Brain microvascular endothelial cell (primary cell): Measurements from ENCODE around the gene XXYLT1.

Experiments used
- DNase-seq: peaks from one replicate; pipeline ENCODE4 v3.0.0-alpha.2; 2020
- H3K27ac ChIP-seq: fragments of 250-450 bp; sonication (Bioruptor Pico); 2 replicates; pipeline ENCODE4 v1.5.1; 2020; ENCODE audit warnings: mild to moderate bottlenecking, moderate library complexity
- H3K27me3 ChIP-seq: fragments of 250-450 bp; sonication (Bioruptor Pico); replicated peaks from 2 replicates; pipeline ENCODE4 v1.5.1; 2020; ENCODE audit warnings: mild to moderate bottlenecking
- H3K36me3 ChIP-seq: fragments of 250-450 bp; sonication (Bioruptor Pico); replicated peaks from 2 replicates; pipeline ENCODE4 v1.5.1; 2020; ENCODE audit warnings: mild to moderate bottlenecking
- H3K4me3 ChIP-seq: 2 replicates; pipeline ENCODE4 v1.5.1; 2011; ENCODE audit warnings: low read depth, mild to moderate bottlenecking, control low read depth, low read length, moderate library complexity
- CTCF ChIP-seq: IDR thresholded peaks from 2 replicates; pipeline ENCODE4 v1.5.1; 2011; ENCODE audit warnings: low read depth, mild to moderate bottlenecking, moderate library complexity, low read length, control low read depth, inconsistent platforms; ENCODE audit errors: missing control alignments
- in situ Hi-C: cut with HindIII; loops from 2 replicates; pipeline ENCODE4 v1.10.0; 2017; ENCODE audit warnings: low sequenced_read_pairs, low pct_ligation_motif_present

Gene XXYLT1

GRCh38 chr3:195071916-195072820 is 198.8 kb downstream of the XXYLT1 start:
- DNase-seq: no peak
- TF ChIP-seq CTCF: no peak
- H3K4me3 ChIP-seq: no peak overlapping the region
- no peaks in the 10 kb centered on the region for H3K27me3 ChIP-seq
- in situ Hi-C loops: no loop called here
- H3K27ac ChIP-seq: no peak overlapping the region
- H3K36me3 ChIP-seq: peaks cover 5% of the 10 kb centered on the region

GRCh38 chr3:195071011-195071728 is 199.8 kb downstream of the XXYLT1 start:
- no peaks in the 10 kb centered on the region for H3K27me3 ChIP-seq
- H3K27ac ChIP-seq: no peak overlapping the region
- no peak for DNase-seq
- no peak for TF ChIP-seq CTCF
- no peak overlapping the region for H3K4me3 ChIP-seq
- H3K36me3 ChIP-seq: peaks cover 5% of the 10 kb centered on the region
- in situ Hi-C loops: no loop called here

DNA sequence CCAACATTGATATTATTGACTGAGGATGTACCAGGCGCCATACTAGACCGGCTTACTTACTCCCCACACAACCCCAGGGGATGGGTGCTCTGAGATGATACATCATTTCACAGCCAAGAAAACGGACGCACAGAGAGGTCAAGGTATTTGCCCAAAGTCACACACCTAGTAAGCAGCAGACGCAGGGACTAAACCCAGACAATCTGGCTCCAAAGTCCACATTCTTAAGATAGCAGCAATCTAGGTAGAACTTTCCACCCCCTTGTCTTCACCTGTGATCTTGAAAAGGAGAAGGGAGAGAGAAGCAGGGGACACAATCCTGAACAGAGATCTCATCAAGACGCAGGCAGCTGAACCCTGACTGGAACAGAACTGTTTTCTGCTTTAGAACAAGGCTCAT is 200.6 kb downstream of the XXYLT1 start:
- Histone ChIP-seq H3K36me3 (peaks cover 5% of the 10 kb centered on the region), H3K27me3 (no peaks in the 10 kb centered on the region), H3K4me3 (no peak overlapping the region), H3K27ac (no peak overlapping the region)
- TF ChIP-seq CTCF: no peak
- no peak for DNase-seq
- in situ Hi-C loops: no loop called here

DNA sequence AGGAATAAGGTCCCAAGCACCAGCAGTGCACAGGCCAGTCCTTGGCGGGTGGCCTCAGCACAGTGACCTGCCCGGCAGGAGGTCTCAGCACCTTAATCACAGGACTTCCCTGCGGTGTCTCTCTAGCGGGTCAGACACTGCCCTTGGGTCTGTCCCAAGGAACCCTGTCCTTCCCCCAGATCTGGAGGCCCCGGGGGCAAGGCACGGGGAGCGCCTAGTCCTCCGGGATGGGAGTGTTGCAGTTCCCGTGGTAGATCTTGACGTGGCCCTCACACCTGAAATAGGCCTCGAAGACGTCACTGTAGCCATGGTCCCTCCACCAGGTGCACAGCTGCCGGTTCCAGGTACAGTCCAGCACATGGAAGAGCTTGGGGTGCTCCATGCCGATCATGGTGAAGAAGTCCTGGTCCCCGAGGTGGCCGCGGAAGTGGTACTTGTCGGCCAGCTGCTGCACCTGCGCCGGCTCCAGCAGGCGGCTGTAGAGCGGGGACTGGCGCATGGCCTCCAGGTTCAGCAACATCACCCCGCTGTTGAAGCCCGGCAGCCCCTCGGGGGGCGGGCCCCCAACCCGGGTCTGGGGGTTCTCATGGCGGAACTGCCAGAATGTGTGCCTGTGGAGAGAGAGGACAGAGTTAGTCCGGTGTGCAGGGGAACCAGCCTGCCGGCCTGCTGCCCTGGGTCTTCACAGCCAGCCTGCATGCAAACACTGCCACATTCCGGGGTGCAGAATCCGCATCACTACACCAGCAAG is 201.3 kb downstream of the XXYLT1 start:
- H3K27ac ChIP-seq: no peak overlapping the region
- no peak overlapping the region for H3K4me3 ChIP-seq
- DNase-seq: no peak
- in situ Hi-C loops: no loop called here
- peaks cover 5% of the 10 kb centered on the region for H3K36me3 ChIP-seq
- TF ChIP-seq CTCF: no peak
- H3K27me3 ChIP-seq: no peaks in the 10 kb centered on the region

DNA sequence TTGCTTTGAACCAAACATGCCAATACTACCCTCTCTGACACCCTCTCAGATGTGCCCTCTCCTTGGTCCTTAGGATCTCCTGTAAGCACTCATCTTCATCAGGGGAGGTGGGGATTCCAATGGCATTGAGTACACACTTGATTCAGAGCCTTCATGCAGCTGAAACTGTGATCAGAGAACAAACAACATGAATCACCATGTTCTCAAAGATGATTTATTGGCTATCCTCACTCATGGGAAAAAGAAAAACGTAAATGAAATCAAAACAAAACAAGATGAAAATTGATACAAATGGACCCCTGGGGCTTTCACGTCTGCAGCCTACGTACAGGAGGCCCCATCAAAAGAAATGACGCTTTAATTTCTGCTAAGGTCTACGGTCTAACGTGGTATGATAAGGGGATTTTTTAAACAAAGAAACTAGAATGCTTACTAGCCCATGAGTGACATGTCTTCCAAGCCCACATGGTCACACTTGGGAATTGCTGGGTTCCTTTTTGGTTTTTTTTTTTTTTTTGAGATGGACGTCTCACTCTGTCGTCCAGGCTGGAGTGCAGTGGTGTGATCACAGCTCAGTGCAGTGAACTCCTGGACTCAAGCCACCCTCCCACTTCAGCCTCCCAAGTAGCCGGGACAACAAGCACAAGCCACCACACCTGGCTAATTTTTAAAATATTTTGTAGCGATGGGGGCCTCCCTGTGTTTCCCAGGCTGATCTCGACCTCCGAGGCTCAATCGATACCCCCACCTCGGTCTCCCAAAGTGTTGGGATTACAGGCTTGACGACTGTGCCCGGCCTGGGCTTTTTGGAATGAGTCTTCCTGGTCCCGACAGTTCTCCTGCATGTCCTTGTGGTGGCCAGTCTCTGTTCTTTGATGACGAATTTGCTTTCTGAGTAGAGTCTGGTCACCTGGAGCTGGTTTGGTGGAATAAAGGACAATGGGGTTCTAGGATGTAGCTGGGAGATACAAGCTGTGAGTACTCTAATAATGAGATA is 202.6 kb downstream of the XXYLT1 start:
- DNase-seq: peak; percentile 6
- no peak for TF ChIP-seq CTCF
- in situ Hi-C loops: no loop called here
- H3K27me3 ChIP-seq: no peaks in the 10 kb centered on the region
- H3K27ac ChIP-seq: no peak overlapping the region
- no peak overlapping the region for H3K4me3 ChIP-seq
- peaks cover 5% of the 10 kb centered on the region for H3K36me3 ChIP-seq
